ENCODE data around the gene TMEM141.
"Not testable (repeated sequence)": the region's sequence is repeated elsewhere in the genome, so short reads cannot be mapped to it uniquely, and the experiment has no call there.

The TMEM141 gene

GRCh38 chr9:136755302-136756133 is 35.6 kb upstream of the TMEM141 start:
- DNase-seq = not testable (repeated sequence)

GRCh38 chr9:136756134-136756438 is 35.1 kb upstream of the TMEM141 start:
- DNase-seq = no peak

GRCh38 chr9:136756836-136757235 is 34.3 kb upstream of the TMEM141 start:
- no peak for DNase-seq

- no peak for DNase-seq
Observed at GRCh38 chr9:136757328-136757727, 33.8 kb upstream of the TMEM141 start.

GRCh38 chr9:136757751-136758140 is 33.4 kb upstream of the TMEM141 start:
- no peak for DNase-seq

DNA sequence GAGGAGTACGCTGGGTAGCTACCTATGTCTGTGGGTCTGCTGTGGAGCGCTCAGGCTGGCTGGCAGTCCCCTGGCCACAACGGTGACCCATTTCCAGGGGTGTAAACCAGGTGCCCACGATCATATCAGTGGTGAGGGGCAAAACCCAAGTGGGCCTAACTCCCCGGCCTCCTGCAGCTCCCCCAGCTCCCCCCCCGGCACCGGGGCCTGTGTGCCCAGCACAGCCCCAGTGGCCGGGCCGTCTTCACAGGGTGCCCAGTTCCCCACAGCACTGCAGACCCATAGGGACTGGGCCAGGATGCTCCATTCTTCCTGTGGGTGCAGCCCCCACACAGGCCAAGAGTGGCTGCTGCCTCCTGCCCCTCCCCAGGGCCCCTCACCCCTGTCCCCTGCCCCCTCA is 32.1 kb upstream of the TMEM141 start:
- DNase-seq = no peak

DNA sequence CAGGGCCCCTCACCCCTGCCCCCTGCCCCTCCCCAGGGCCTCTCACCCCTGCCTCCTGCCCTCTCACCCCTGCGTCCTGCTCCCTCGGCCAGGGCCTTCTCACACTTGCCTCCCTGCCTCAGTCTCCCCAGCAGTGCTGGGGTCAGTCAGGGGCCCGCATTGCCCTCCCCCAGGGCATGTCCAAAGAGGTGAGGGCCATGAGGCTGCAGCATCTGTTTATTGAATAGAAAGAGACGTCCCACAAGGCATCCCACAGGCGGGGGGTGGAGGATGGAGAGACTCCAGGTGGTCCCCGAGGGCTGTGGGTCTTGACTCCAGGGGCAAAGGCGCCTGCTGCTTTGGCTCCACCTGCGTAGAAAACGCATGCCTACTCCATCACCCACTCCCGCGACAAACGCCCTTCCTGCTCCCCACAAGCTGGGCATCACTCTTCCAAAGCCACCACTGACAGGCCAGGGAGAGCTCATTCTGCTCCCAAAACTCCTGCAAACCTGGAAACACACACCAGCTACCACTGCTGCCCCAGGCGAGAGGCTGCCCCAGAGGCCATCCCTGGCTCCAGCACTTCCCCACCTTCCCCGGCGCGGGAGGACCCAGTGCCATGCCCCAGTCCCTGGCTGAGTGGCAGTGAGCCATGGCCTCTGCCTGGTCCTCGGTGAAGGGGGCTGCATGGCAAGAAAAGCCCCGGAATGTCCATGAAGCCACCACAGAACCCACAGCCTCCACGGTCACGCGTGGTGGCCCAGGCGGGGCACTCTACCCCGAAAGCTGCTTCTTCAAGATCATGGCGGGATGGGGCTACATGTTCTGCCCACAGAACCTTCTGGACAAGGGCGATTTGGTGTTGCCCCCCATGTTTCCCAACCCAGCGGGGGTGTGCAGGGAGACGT is 31.5 kb upstream of the TMEM141 start:
- DNase-seq = no peak

GRCh38 chr9:136760424-136760823 is 30.7 kb upstream of the TMEM141 start:
- no peak for DNase-seq

DNA sequence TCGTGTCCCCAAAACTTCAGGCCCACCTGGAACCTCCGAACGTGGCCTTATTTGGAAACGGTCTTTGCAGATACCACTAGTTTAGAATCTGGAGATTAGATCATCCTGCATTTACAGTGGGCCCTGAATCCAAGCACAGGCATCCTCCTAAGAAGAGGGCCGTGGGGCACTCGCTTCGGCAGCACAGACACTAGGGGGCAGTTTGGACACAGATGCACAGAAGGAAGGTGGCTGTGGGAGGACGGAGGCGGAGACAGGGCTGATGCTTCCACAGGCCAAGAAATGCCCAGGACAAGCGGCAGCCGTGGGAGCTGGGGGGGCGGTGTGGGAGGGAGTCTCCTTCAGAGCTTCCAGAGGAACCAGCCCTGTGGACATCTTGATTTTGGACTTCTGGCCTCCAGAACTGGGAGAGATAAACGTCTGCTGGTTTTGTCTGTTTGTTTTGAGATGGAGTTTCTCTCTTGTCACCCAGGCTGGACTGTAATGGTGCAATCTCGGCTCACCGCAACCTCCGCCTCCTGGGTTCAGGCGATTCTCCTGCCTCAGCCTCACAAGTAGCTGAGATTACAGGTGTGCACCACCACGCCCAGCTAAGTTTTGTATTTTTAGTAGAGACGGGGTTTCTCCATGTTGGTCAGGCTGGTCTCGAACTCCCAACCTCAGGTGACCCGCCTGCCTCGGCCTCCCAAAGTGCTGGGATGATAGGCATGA is 30.2 kb upstream of the TMEM141 start:
- peak; percentile 61 for DNase-seq

DNA sequence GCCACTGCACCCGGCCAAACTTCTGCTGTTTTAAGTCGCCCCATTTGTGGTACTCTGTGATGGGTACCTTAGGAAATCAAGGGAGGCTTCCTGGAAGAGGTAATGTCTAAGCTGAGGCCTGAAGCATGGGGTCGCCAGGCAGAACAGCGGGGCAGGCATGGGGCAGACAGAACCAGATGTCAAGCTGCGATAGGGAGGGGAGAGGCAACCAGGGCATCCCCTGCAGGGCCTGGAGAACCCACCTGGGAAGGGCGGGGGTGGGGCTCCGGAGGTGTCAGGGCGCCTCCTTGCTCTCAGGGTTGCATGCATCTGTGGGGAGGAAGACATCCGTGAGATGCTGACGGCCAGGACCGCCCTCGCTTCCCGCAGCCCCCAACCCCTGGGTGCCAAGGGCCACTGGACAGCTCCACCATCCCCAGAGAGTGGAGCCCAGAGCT is 29.6 kb upstream of the TMEM141 start:
- no peak for DNase-seq

DNA sequence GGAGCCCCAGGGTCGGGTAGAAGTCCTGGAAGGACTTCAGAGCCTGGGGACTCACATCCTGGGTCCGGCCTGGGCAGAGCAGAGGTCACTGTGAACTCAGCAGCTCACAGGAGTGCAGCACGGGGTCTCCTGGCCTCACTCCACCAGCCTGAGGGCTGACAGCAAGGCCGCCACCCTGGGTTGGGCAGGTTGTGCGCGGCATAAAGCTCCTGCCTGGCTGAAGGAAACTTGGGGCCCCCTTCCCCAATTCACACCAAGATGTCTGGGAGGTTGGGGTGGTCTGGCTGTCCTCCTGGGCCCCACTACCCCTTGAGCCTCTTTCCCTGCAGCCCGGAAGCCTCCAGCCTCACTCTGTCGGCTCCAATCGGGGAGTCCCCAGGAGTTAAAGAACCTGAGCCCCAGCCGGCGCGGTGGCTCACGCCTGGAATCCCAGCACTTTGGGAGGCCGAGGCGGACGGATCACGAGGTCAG is 28.9 kb upstream of the TMEM141 start:
- DNase-seq = no peak

GRCh38 chr9:136762915-136763648 is 28.1 kb upstream of the TMEM141 start:
- DNase-seq = peak; percentile 57

- DNase-seq = no peak
Observed at GRCh38 chr9:136763649-136764035, 27.5 kb upstream of the TMEM141 start.

GRCh38 chr9:136764301-136764891 is 26.7 kb upstream of the TMEM141 start, which contains the start of gene LCN15:
Gene LCN15, minus strand, starts transcription at chr9:136764518. Its CDS starts 30 bp downstream, at chr9:136764488.
- DNase-seq = no peak

GRCh38 chr9:136765041-136765440 is 26.1 kb upstream of the TMEM141 start:
- no peak for DNase-seq

GRCh38 chr9:136765745-136766409 is 25.3 kb upstream of the TMEM141 start:
- DNase-seq = not testable (repeated sequence)

- peak; percentile 61 for DNase-seq
Observed at GRCh38 chr9:136766410-136767120, 24.6 kb upstream of the TMEM141 start.

DNA sequence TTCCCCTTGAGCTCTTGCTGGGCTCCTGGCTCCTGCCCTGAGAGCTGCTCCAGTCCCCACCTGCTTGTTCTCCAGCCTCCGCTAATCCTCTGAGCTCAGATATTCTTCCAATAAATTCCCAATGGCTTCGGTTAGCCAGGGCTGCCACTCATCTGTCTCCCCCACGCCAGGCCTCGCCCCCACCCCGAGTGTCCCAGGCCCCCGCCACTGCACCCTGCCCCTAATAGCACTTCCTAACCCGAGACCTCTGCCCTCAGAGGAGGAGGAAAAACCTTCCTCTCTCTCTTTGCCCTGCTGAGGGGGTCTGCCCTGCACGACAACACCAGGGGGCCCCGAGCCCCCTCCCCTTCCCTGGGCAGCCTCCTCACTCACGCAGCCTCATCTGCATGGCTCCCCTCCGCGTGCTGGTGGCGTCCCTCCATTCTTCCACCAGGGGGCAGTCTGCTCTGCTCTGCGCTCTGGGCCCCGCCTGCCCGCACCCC is 21.4 kb upstream of the TMEM141 start:
- DNase-seq = peak; percentile 47

- no peak for DNase-seq
Observed at GRCh38 chr9:136771907-136772415, 19.2 kb upstream of the TMEM141 start.

DNA sequence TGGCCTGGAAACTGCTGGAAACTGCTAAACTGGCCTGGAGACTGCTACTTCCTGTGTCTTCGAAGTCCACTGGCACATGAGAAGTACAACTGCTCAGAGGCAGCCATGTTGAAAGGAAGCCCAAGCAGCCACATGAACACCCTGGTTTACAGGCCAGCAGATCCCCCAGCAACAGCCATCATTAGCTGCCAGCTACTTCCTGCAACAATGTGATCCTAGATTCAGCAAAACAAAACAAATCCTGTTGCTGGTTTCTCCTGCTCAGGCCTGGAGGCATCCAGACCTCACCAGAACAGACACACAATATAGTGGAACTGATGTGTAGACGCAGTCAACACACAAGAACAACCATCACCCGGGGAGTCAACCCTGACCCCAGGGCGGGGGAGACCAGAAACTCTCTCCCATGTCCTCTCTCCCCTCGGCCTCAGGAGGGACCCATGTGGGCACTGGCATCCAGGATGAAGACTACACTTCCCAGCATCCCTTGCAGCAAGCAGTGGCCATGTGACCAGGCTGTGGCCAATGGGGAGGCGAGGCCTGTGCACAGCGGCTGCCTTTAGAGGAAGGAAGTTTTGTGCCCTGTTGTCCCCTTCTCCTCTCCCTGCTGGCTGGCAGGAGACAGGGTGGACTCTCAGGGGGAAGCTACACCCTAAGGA is 17.6 kb upstream of the TMEM141 start:
- DNase-seq = no peak

Data from retina (tissue), 1 donor.